ENCODE measurements around the gene TLE7.

- TF ChIP-seq, protein P1, sequence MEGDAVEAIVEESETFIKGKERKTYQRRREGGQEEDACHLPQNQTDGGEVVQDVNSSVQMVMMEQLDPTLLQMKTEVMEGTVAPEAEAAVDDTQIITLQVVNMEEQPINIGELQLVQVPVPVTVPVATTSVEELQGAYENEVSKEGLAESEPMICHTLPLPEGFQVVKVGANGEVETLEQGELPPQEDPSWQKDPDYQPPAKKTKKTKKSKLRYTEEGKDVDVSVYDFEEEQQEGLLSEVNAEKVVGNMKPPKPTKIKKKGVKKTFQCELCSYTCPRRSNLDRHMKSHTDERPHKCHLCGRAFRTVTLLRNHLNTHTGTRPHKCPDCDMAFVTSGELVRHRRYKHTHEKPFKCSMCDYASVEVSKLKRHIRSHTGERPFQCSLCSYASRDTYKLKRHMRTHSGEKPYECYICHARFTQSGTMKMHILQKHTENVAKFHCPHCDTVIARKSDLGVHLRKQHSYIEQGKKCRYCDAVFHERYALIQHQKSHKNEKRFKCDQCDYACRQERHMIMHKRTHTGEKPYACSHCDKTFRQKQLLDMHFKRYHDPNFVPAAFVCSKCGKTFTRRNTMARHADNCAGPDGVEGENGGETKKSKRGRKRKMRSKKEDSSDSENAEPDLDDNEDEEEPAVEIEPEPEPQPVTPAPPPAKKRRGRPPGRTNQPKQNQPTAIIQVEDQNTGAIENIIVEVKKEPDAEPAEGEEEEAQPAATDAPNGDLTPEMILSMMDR (IDR thresholded peaks at IDR 0.05): no peak
- no peak for TF ChIP-seq ZFX (IDR thresholded peaks at IDR 0.05; ENCODE audit: borderline replicate concordance)
Observed at GRCh38 chr16:71387045-71387871, 54.6 kb downstream of the TLE7 start.

Data from 22Rv1 (cell line).